ENCODE results near the gene TWNK.

DNA sequence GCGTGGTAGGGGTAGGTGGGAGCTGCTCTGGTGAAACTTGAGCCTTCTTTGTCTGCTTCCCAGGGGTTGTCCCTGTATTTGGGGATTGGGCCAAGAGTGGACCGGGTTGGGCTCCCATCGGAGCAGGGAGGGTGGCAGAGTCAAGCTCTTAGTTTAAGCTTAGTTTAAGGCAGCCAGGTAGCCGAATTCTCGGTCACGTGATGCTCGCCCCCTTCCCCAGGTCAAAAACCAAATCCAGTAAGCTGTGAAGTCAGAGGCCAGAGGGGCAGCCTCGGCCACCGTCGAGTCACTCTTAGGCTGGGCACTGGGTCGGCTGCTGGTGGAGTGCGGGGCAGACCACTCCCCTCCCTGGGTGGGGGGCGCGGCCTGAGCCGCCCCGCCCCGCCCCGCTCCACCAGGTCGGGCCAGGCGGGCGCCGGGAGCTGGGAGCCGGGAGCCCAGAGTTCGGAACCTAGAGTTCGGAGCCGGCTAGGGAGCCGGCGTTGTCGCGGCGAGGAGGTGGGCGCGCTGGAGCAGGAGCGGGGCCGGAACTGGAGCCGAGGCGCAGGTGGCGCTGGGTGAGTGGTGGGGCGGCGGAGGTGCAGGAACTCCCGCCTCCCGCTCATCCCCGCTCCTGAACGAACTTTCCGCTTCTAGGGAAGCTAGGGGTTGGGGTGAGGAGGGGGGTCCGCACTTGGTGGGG is 9.5 kb downstream of the TWNK start:
- TF ChIP-seq CTCF (tag by site-specific recombination; IDR thresholded peaks at IDR 0.05) (no peak; the same call in 1 of the 2 replicates), ZNF121 (tag by site-specific recombination; IDR thresholded peaks at IDR 0.05) (no peak), ZNF341 (tag by site-specific recombination; IDR thresholded peaks at IDR 0.05; ENCODE audit: low read depth) (no peak), ZNF530 (tag by site-specific recombination; IDR thresholded peaks at IDR 0.05; ENCODE audit: low read depth) (no peak), ZNF350 (tag by site-specific recombination; IDR thresholded peaks at IDR 0.05) (no peak), KLF9 (tag by site-specific recombination; IDR thresholded peaks at IDR 0.05; ENCODE audit: low read depth) (peak; percentile 87), RBAK (tag by site-specific recombination; IDR thresholded peaks at IDR 0.05) (no peak)
- TF ChIP-seq, protein P1, sequence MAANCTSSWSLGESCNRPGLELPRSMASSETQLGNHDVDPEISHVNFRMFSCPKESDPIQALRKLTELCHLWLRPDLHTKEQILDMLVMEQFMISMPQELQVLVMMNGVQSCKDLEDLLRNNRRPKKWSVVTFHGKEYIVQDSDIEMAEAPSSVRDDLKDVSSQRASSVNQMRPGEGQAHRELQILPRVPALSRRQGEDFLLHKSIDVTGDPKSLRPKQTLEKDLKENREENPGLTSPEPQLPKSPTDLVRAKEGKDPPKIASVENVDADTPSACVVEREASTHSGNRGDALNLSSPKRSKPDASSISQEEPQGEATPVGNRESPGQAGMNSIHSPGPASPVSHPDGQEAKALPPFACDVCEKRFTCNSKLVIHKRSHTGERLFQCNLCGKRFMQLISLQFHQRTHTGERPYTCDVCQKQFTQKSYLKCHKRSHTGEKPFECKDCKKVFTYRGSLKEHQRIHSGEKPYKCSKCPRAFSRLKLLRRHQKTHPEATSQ (tag by site-specific recombination; IDR thresholded peaks at IDR 0.05): no peak
- TF ChIP-seq, protein P2, sequence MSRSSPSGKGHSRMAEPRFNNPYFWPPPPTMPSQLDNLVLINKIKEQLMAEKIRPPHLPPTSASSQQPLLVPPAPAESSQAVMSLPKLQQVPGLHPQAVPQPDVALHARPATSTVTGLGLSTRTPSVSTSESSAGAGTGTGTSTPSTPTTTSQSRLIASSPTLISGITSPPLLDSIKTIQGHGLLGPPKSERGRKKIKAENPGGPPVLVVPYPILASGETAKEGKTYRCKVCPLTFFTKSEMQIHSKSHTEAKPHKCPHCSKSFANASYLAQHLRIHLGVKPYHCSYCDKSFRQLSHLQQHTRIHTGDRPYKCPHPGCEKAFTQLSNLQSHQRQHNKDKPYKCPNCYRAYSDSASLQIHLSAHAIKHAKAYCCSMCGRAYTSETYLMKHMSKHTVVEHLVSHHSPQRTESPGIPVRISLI (tag by site-specific recombination; IDR thresholded peaks at IDR 0.05): no peak
